IMR-90 (cell line): Measurements from ENCODE around the gene DIAPH2. TPM values are rescaled to one million over a fixed set of nuclear protein-coding genes. Genes with fewer than 3 reads are reported as not detected.

Source experiments
- ATAC-seq: fragments of 200-7000 bp; cut with Tn5 transposase; 2 replicates; pipeline ENCODE4 v1.9.1; 2020; ENCODE audit warnings: low read depth, mild to moderate bottlenecking, moderate library complexity
- BruUV-seq: library from RNA; stranded (reverse); fragments of 400-500 nt; replicated peaks from 2 replicates; lab custom pipeline; 2021; lab: Mats Ljungman, UMichigan
- CTCF ChIA-PET: fragments of 300-600 bp; formaldehyde crosslinking; extraction: SDS; loops from one replicate; lab custom pipeline; 2021; ENCODE audit warnings: antibody characterized with exemption; lab: Yijun Ruan, JAX
- POLR2A ChIA-PET: fragments of 300-600 bp; sonication (Branson Sonifier 250); formaldehyde crosslinking; loops from one replicate; lab custom pipeline; 2022; ENCODE audit warnings: antibody characterized with exemption; ENCODE audit not compliant: unreplicated experiment; lab: Charles Lee
- DNase-seq: peaks from one replicate; pipeline ENCODE4 v3.0.0; 2013
- H2AFZ ChIP-seq: replicated peaks from 2 replicates; pipeline ENCODE3; 2013; ENCODE audit warnings: low read length, mild to moderate bottlenecking; ENCODE audit not compliant: poor library complexity
- H2AK5ac ChIP-seq: 2 replicates; pipeline ENCODE4 v1.6.1; 2013; ENCODE audit warnings: low read depth, low read length, inconsistent platforms
- H2AK9ac ChIP-seq: replicated peaks from 2 replicates; pipeline ENCODE3; 2013; ENCODE audit warnings: mild to moderate bottlenecking, low read depth, low read length, moderate library complexity; ENCODE audit not compliant: poor library complexity
- H2BK120ac ChIP-seq: 2 replicates; pipeline ENCODE4 v1.6.1; 2013; ENCODE audit warnings: low read depth, low read length, inconsistent platforms
- H2BK15ac ChIP-seq: 3 replicates; pipeline ENCODE4 v1.6.1; 2013; ENCODE audit warnings: low read depth, low read length, inconsistent platforms
- H2BK20ac ChIP-seq: 2 replicates; pipeline ENCODE4 v1.6.1; 2013; ENCODE audit warnings: low read depth, mild to moderate bottlenecking, inconsistent platforms, low read length, moderate library complexity
- H2BK5ac ChIP-seq: 2 replicates; pipeline ENCODE4 v1.6.1; 2013; ENCODE audit warnings: mild to moderate bottlenecking, low read depth, low read length, inconsistent platforms; ENCODE audit not compliant: poor library complexity, severe bottlenecking
- H3K14ac ChIP-seq: replicated peaks from 2 replicates; pipeline ENCODE4 v1.6.1; 2013; ENCODE audit warnings: low read depth, low read length, inconsistent platforms
- H3K18ac ChIP-seq: 2 replicates; pipeline ENCODE4 v1.6.1; 2013; ENCODE audit warnings: low read depth, low read length, control low read depth
- H3K23ac ChIP-seq: 2 replicates; pipeline ENCODE4 v1.6.1; 2013; ENCODE audit warnings: low read depth, low read length, inconsistent platforms
- H3K27ac ChIP-seq: 2 replicates; pipeline ENCODE4 v1.5.1; 2013; ENCODE audit warnings: mild to moderate bottlenecking, control low read depth, low read length; ENCODE audit not compliant: insufficient read depth
- H3K27me3 ChIP-seq: 2 replicates; pipeline ENCODE4 v1.6.1; 2013; ENCODE audit warnings: low read length; ENCODE audit not compliant: control insufficient read depth, insufficient read depth
- H3K36me3 ChIP-seq: 2 replicates; pipeline ENCODE4 v1.6.1; 2013; ENCODE audit warnings: low read length, mixed read lengths; ENCODE audit not compliant: control insufficient read depth, insufficient read depth
- H3K4ac ChIP-seq: 2 replicates; pipeline ENCODE4 v1.6.1; 2013; ENCODE audit warnings: low read depth, low read length, inconsistent platforms
- H3K4me1 ChIP-seq: 2 replicates; pipeline ENCODE4 v1.6.1; 2013; ENCODE audit warnings: low read length, mixed read lengths; ENCODE audit not compliant: control insufficient read depth, insufficient read depth
- H3K4me2 ChIP-seq: 2 replicates; pipeline ENCODE4 v1.6.1; 2013; ENCODE audit warnings: low read depth, mild to moderate bottlenecking, control low read depth, low read length, moderate library complexity
- H3K4me3 ChIP-seq: 2 replicates; pipeline ENCODE4 v1.5.1; 2013; ENCODE audit warnings: low read depth, mild to moderate bottlenecking, control low read depth, low read length, moderate library complexity; ENCODE audit not compliant: insufficient read depth
- H3K56ac ChIP-seq: 2 replicates; pipeline ENCODE4 v1.6.1; 2013; ENCODE audit warnings: low read length, inconsistent platforms; ENCODE audit not compliant: insufficient read depth; ENCODE audit errors: extremely low read depth
- H3K79me1 ChIP-seq, 2 experiments: 2 replicates each; pipeline ENCODE4 v1.6.1; 2013; ENCODE audit warnings: low read length in 2 of 2, inconsistent platforms in 1 of 2, low read depth in 1 of 2
- H3K9ac ChIP-seq: 2 replicates; pipeline ENCODE4 v1.6.1; 2013; ENCODE audit warnings: low read depth, low read length, control low read depth
- H3K9me1 ChIP-seq: 2 replicates; pipeline ENCODE4 v1.6.1; 2013; ENCODE audit warnings: low read length, inconsistent platforms; ENCODE audit not compliant: insufficient read depth
- H3K9me3 ChIP-seq: 2 replicates; pipeline ENCODE4 v1.6.1; 2013; ENCODE audit warnings: low read length; ENCODE audit not compliant: control insufficient read depth, insufficient read depth
- H4K20me1 ChIP-seq: 2 replicates; pipeline ENCODE4 v1.6.1; 2013; ENCODE audit warnings: low read length, inconsistent platforms; ENCODE audit not compliant: insufficient read depth
- H4K5ac ChIP-seq: 2 replicates; pipeline ENCODE4 v1.6.1; 2013; ENCODE audit warnings: mild to moderate bottlenecking, low read depth, low read length, control low read depth
- H4K8ac ChIP-seq, 2 experiments: 2 replicates each; pipeline ENCODE4 v1.6.1; 2013; ENCODE audit warnings: low read depth in 2 of 2, low read length in 2 of 2, control low read depth in 1 of 2, inconsistent platforms in 1 of 2
- H4K91ac ChIP-seq: 2 replicates; pipeline ENCODE4 v1.6.1; 2013; ENCODE audit warnings: low read depth, low read length, inconsistent platforms; ENCODE audit not compliant: insufficient read depth
- BHLHE40 ChIP-seq: fragments of 150-350 bp; IDR thresholded peaks from 2 replicates; pipeline ENCODE4 v1.6.1; 2016; ENCODE audit warnings: mild to moderate bottlenecking, low read depth, low read length
- CEBPB ChIP-seq: IDR thresholded peaks from 2 replicates; pipeline ENCODE4 v1.6.1; 2012; ENCODE audit warnings: low read depth, low read length, improper control_type of control experiment
- CHD1 ChIP-seq: IDR thresholded peaks from 2 replicates; pipeline ENCODE4 v1.6.1; 2012; ENCODE audit warnings: low read depth, low read length, improper control_type of control experiment
- FOS ChIP-seq: fragments of 150-350 bp; IDR thresholded peaks from 2 replicates; pipeline ENCODE4 v1.6.1; 2016; ENCODE audit warnings: low read depth, low read length
- MAFK ChIP-seq: IDR thresholded peaks from 2 replicates; pipeline ENCODE4 v1.6.1; 2012; ENCODE audit warnings: low read depth, low read length, improper control_type of control experiment
- MAZ ChIP-seq: IDR thresholded peaks from 2 replicates; pipeline ENCODE4 v1.6.1; 2012; ENCODE audit warnings: low read depth, mild to moderate bottlenecking, low read length, improper control_type of control experiment, moderate library complexity, borderline replicate concordance
- MXI1 ChIP-seq: IDR thresholded peaks from 2 replicates; pipeline ENCODE4 v1.6.1; 2012; ENCODE audit warnings: low read depth, mild to moderate bottlenecking, low read length, moderate library complexity, borderline replicate concordance
- NFE2L2 ChIP-seq: fragments of 150-350 bp; IDR thresholded peaks from 2 replicates; pipeline ENCODE4 v1.6.1; 2016; ENCODE audit warnings: low read depth, mild to moderate bottlenecking, low read length
- RAD21 ChIP-seq: IDR thresholded peaks from 2 replicates; pipeline ENCODE4 v1.6.1; 2012; ENCODE audit warnings: low read length, improper control_type of control experiment
- RCOR1 ChIP-seq: IDR thresholded peaks from 2 replicates; pipeline ENCODE4 v1.6.1; 2012; ENCODE audit warnings: mild to moderate bottlenecking, low read length, improper control_type of control experiment; ENCODE audit not compliant: insufficient replicate concordance
- SMC3 ChIP-seq: fragments of 150-350 bp; IDR thresholded peaks from 2 replicates; pipeline ENCODE4 v1.6.1; 2016; ENCODE audit warnings: low read depth, mild to moderate bottlenecking, antibody characterized with exemption, low read length, moderate library complexity
- dilution Hi-C: fragments of 300-500 bp; cut with HindIII; formaldehyde crosslinking; loops from one replicate; pipeline ENCODE4 v1.14.3; 2018; ENCODE audit warnings: low sequenced_read_pairs; ENCODE audit not compliant: unreplicated experiment
- in situ Hi-C: fragments of 300-500 bp; cut with MboI; formaldehyde crosslinking; loops from 3 replicates; pipeline ENCODE4 v1.14.3; 2019; ENCODE audit warnings: low sequenced_read_pairs, inconsistent platforms, mixed read lengths
- intact Hi-C: fragments of 100-400 bp; cut with micrococcal nuclease; formaldehyde crosslinking; loops from 2 replicates; pipeline ENCODE4 v1.10.0; 2022
- polyA plus RNA-seq, 3 experiments: library from polyadenylated mRNA; depleted of rRNA; stranded (reverse); fragments of >200 nt; gene quantifications; 2 replicates each; pipeline ENCODE4 v1.2.3, GENCODE V29; 2012; ENCODE audit warnings: low replicate concordance in 1 of 3
- total RNA-seq: library from RNA; depleted of rRNA; stranded (reverse); fragments of >200 nt; gene quantifications from 2 replicates; pipeline ENCODE4 v1.2.3, GENCODE V29; 2012
- TF ChIP-seq, protein P1 (sequence below): fragments of 150-350 bp; IDR thresholded peaks from 2 replicates; pipeline ENCODE4 v1.6.1; 2016; ENCODE audit warnings: low read depth, mild to moderate bottlenecking, low read length, moderate library complexity, borderline replicate concordance

DIAPH2 gene
- total and polyA plus RNA-seq, 2 of the 4 experiments (the other 2 are of a cell fraction) = 3.6 to 19.9 TPM

DNA sequence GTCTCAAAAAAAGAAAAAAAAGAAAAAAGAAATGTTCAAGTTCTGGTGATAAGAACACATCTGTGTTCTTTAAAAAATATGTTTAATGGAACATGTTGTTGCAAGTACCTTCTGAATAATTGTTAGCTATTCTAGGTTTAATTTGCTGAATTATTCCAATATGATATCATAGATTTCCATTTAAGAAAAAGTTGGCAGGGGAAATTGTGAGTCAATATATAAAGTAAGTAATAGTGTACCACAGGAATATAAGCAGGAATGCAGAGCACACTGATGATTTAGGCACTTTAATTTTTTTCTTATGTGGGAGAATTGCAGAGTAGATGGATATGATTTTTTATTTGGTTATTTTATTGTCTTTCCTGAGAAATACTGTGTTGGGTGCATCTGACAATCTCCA is 389.8 kb downstream of the DIAPH2 start:
- Histone ChIP-seq H4K8ac (no peak overlapping the region), H4K91ac (no peak overlapping the region), H3K14ac (no peak overlapping the region), H4K20me1 (no peaks in the 10 kb centered on the region), H2AK5ac (no peak overlapping the region), H3K18ac (no peak overlapping the region), H3K79me1 (no peaks in the 10 kb centered on the region), H2BK5ac (no peak overlapping the region), H4K5ac (no peak overlapping the region), H3K4me3 (no peak overlapping the region), H3K36me3 (no peaks in the 10 kb centered on the region), H3K4me2 (no peak overlapping the region), H3K27ac (no peak overlapping the region), H3K9me1 (no peaks in the 10 kb centered on the region), H3K9me3 (no peaks in the 10 kb centered on the region), H3K23ac (no peak overlapping the region), H3K4ac (no peak overlapping the region), H2AFZ (no peak overlapping the region), H2BK20ac (no peak overlapping the region), H3K27me3 (no peaks in the 10 kb centered on the region), H2BK120ac (no peak overlapping the region), H3K4me1 (no peaks in the 10 kb centered on the region), H2AK9ac (no peak overlapping the region), H3K9ac (no peak overlapping the region), H3K56ac (no peak overlapping the region), H2BK15ac (no peak overlapping the region)
- ChIA-PET CTCF (no interaction called here), POLR2A (no interaction called here)
- intact Hi-C loops (no loop called here), dilution Hi-C loops (no loop called here), in situ Hi-C loops (no loop called here)
- peak; percentile 64 for DNase-seq
- TF ChIP-seq NFE2L2 (no peak), MAZ (no peak), SMC3 (no peak), MAFK (no peak), CEBPB (no peak), RAD21 (no peak), FOS (no peak), CHD1 (no peak), RCOR1 (no peak), MXI1 (no peak), BHLHE40 (no peak)
- TF ChIP-seq, protein P1, sequence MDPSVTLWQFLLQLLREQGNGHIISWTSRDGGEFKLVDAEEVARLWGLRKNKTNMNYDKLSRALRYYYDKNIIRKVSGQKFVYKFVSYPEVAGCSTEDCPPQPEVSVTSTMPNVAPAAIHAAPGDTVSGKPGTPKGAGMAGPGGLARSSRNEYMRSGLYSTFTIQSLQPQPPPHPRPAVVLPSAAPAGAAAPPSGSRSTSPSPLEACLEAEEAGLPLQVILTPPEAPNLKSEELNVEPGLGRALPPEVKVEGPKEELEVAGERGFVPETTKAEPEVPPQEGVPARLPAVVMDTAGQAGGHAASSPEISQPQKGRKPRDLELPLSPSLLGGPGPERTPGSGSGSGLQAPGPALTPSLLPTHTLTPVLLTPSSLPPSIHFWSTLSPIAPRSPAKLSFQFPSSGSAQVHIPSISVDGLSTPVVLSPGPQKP = no peak
- no TSS peak for BruUV-seq
- ATAC-seq = no peak
